Ammon's horn (tissue), 1 donor: ENCODE results near the gene FZD1.
"Not testable (repeated sequence)": the region's sequence is repeated elsewhere in the genome, so short reads cannot be mapped to it uniquely, and the experiment has no call there.

Experiments
- DNase-seq: peaks from one replicate; pipeline ENCODE4 v3.0.0-alpha.2; 2016; ENCODE audit warnings: low spot score

FZD1 gene

DNA sequence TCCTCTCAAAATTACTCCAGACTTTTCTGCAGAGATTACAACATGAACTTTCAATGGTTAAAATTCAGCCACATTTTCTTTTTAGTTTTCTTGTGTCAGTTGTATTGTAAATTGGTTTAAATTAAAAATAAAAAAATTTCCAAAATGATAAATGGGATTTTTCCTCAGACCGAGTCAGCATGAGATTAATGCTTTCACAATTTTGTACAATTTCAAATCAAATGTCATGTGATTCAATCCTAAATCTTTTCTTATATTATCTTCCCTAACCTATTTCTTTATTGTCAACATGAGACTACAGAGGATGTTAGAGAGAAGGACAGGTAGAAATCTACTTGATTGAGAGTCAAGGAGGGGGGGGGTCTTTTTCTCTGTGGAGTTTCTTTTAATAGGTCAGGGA lies 33.7 kb downstream of the FZD1 start:
- DNase-seq: no peak

DNA sequence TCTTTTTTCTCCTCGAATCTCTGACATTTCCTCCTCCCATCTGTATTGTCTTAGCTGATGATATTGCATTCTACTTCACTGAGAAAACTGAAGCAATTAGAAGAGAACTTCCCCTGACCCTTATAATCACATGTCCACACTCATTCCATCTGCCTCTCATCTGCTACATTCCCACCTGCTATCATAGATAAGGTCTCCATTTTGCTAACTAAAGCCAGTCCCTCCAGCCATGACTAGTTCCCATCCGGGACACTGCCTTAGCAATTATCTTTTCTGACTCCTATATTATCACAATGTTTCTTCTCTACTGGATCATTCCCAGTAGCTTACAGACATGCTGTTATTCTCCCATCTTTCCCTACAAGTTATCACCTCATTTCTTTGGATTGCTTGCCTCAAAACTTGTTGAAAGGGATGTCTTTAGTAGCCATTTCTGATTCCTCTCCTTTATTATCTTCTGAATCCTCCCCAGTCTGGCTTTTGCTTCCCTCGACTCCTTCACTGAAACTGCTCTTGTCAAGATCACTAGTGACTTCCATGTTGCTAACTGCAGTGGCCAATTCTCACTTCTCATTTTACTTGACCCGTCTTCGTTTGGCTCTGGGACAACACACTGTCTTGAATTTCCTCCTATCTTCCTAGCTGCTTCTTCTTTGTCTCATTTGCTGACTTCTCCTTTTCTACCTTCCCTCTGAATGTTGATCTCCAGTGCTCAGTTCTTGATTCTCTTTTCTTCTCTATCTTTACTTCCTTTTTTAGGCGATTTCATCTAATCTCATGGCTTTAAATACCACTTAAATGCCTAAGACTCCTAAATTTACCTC lies 35.9 kb downstream of the FZD1 start:
- peak; percentile 75 for DNase-seq

DNA sequence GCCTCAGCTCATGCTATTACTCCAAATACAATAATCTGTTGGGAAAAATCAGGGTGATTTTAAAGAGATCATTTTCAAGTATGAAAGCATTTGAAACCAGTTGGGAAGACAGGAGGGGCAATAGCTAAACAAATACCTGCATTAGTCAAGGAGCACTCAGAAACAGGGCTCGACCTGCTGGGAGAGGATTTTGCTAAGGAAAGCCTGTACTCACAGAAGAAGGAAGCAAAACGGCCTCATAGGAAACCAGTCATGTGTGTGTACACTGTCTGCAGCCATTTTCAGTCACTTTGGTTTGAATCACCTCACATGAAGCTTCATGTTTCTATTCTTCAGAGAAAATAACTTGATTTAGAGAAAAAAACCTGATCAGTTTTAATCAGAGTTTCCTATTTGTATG lies 38.6 kb downstream of the FZD1 start:
- DNase-seq: no peak

DNA sequence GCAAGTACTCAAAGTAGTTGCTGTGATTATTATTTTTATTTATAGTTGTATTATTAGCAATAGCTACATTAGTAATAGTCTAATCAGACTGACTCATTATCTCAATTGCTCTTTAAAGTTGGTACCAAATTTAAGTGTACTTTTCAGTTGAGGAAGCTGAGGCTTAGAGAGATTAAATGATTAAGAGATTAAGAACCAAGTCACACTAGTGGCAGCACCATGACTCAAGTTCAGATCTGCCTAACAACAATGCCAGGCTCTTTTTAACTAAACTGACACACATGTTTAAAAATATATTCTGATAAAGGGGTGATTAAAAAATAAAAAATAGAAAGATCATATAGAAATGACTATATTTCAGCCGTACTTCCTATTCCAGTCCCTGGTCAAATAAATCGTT lies 42.0 kb downstream of the FZD1 start:
- no peak for DNase-seq

DNA sequence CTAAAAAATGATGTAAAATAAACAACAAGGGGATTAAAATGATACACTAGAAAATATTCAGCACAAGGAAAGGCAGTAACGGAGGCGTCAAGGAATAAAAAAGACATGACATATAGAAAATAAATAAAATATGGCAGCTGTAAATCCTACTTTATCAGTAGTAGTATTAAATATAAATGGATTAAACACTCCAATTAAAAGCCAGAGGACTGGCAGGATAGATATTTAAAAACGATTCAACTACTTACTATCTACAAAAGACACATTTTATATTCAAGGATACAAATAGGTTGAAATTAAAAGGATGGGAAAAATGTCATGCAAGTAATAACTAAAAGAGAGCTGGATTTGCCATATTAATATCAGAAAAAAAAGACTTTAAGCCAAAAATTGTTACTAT lies 43.2 kb downstream of the FZD1 start:
- no peak for DNase-seq

DNA sequence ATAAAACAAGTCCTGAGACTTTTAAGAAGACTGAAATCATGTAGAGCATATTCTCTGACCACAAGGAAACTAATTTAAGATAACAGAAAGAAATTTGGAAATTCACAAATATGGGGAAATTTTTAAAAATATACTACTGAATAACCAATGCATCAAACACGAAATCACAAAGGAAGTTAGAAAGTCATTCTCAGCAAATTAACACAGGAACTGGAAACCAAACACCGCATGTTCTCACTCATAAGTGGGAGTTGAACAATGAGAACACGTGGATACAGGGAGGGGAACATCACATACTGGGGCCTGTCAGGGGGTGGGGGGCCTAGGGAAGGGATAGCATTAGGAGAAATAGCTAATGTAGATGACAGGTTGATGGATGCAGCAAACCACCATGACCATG lies 44.0 kb downstream of the FZD1 start:
- not testable (repeated sequence) for DNase-seq

DNA sequence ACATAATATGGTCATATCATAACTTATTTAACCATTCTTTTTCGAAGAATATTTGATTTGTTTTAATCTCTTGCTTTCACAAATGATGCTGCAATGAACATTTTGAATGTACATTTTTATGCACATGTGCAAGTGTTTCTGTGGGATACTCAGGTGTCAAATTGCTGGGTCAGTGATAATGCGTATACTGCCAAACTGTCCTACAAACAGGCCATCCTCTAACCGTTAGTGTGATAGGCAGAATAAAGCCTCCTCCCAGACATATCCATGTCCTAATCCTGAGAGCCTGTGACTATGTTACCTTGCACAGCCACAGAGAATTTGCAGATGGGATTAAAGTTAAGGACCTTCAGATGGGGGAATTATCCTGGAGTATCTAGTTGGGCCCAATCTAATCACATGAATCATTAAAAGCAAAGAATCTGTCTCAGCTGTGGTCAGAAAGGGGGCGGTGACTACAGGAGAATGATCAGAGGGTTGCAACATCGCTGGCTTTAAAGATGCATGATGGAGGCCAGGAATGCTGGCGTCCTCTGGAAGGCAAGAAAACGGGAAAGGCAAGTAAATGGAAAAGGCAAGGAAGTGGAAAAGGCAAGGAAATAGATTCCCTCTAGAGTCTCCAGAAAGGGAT lies 46.7 kb downstream of the FZD1 start:
- DNase-seq: no peak

DNA sequence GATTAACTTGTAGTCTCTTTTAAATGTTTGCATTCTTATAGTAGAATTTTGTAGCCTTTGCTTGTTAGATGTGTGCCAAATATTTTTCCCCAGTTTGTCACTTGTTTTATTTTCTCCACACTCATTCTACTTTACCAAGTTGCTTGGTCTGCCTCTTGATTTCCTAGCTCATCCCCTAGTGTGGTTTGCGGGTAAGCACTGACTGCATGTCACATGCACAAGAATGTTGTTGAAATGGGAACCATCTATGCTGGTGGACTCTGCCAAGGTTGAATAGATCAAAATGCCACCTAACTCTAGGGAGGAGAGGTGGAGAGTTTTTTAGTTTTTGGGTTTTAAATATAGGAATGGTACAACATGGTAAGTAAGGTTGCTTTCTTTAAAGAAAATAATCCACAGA lies 47.6 kb downstream of the FZD1 start:
- no peak for DNase-seq

DNA sequence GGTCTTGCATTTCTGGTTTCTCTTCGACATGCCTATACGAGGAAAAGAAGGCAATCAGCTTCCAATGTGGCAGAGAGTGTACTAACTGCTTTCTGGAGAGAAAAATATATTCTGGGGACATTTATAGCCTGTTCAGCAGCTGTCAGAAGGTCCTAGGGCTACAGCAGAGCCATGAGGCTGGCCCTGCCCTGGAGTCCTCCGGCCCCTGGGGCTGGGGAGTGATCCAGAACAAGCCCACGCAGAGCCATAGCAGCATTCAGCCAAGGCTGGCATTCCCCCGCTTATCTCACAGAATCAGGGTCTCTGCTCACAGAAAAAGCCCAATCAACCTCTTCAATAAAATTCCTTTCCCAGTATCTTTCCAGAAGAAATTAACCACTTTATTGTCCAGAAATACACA lies 48.9 kb downstream of the FZD1 start:
- DNase-seq: no peak

DNA sequence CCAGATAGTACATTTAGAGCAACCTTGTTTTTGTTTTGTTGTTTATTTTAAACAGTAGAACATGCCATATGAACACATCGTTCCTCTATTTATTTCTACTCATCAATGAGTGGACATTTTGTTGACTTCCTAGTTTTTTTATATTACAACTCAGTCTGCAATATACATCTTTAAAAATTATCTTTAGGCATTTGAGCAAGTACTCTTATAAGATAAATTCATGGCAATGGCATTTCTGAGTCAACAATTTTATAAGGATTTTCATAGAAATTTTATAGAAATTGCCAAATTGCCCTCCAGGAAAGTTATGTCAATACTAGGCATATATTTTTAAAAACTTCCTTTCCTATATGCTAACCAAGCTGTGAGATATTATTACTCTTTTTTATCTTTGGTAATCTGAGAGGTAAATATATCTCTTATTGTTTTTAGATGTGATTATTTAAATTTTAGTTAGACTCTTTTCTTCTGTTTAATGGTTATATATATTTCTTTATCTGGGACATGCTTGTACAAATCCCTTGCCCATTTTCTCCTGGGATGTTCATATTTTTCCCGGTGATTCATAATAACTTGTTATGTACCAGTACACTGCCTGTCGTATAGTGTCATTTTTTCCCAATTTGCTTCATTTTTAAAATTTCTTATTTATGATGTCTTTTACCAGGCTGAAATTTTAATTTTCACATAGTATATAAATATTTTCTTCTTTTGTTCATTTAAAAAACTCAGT lies 50.5 kb downstream of the FZD1 start:
- DNase-seq: no peak

DNA sequence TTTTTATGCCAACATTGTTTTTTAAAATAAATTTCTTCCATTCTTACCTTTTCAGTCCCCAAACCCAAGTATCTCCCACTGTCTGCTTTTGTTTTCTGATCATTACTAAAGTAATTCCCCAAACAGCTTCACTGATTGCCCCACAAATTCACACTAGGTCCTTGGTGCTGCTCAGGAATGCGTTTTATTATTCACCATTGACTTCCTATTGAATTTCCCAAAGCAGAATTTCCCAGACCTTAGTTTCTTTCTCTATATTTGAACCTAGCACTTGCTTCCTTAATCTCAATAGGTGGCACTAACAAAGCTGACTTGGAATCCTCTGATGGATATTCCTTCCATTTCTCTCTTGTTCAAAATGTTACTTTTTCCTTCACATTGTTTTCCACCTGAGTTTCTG lies 52.2 kb downstream of the FZD1 start:
- DNase-seq: no peak

DNA sequence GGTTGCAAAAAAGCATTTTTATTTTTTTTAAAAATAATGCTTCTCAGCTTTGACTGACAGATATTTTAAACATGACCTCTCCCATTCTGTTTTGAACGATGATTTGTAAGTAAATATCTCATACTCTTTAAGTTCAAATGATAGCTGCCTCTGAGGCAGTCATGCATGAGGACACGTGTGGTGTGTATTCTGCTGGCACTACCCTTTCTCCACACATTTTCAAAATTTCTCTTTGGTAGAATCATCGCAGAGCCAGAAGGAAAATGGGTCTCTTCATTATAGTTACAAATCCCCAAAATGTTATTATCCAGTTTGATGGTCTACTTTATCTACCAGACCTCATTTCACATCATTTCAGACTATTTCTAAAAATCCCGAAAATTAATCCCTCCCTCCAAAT lies 55.1 kb downstream of the FZD1 start:
- no peak for DNase-seq

DNA sequence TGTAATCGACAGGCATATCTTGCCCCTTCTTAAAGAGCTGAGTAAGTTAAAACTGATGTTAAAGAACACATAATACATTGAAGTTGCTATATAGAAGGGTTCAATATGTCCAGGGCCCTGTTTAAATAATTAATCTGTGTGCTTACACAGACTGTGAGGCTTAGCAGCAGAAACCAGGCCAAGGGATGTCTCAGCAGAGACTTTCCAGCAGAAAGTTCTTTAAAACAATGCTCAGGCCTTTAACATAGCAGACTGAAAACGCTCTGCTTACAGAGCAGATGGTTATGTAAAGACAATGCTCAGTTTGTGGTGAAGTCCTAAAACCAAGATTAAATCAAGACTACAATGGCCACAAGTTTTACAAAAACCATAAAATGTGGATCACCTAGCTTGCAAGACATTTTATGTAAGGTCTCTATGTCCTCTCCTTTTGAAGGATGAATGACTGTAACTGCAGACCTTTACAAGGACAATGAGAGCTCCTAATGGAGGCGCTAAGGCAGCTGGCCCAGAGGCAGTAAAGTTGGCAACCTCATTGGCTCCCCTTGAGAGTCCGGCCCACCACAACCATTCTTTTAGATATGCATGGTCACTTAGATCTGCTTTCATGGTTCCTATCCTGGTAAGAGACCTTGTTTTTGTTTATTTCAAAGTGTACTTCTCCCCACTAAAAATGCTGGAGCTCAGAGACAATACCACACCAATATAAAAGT lies 56.3 kb downstream of the FZD1 start:
- no peak for DNase-seq
